ENCODE data around the gene SS18. TPM values are rescaled to one million over a fixed set of nuclear protein-coding genes. Genes with fewer than 3 reads are reported as not detected.

The SS18 gene
- total RNA-seq, 1 experiment from 2014 or later = 60.0 TPM

DNA sequence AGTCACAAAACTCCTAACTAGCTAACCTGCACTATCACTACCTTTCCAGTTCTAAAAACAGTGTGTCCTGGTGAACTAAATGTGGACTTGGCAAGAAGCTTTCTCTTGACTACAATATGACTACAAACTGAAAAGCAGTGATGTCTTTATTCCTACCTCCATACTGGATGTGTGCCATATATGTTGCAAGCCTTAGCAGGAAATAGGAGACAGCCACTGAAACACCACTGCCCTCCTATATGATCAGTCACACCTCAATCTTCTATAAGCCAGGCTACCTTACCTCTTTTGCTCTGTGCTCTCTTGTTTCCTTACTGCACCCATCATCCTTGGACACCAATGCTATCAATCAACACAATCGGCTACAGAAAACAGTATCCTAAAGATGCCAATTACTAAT is 34.1 kb downstream of the SS18 start:
- ChIA-PET CTCF (no interaction called here), RAD21 (ENCODE audit: low non-redundant PET in 1 of 2, low total read pairs in 2 of 2, uncharacterized antibody in 2 of 2, unreplicated experiment in 2 of 2) (no interaction called here), POLR2A (interaction anchor here (0.7 kb wide), 1 partner anchor 138 kb away, joined by 3 read pairs; no protein-coding TSS in a partner anchor)
- Histone ChIP-seq H3K9ac (ENCODE audit: low read length) (no peak overlapping the region), H3K27ac (ENCODE audit: low read depth, low read length) (no peak overlapping the region), H3K4me2 (ENCODE audit: low read length) (no peak overlapping the region), H3K27me3 (ENCODE audit: insufficient read depth, low read length) (no peaks in the 10 kb centered on the region), H3K9me2 (ENCODE audit: insufficient read depth) (no peaks in the 10 kb centered on the region), H3K79me2 (ENCODE audit: insufficient read depth, low read length) (peaks cover 56% of the 10 kb centered on the region), H3K4me1 (ENCODE audit: control insufficient read depth in 1 of 2, insufficient read depth in 2 of 2, low read length in 2 of 2) (no peaks in the 10 kb centered on the region), H3K36me3 (ENCODE audit: control insufficient read depth in 1 of 2, insufficient read depth in 2 of 2, low read length in 2 of 2) (peaks cover 23 to 24% of the 10 kb centered on the region in 2 experiments), H2AFZ (ENCODE audit: low read depth, low read length, poor library complexity, severe bottlenecking) (no peak overlapping the region), H3K4me3 (replicated peaks in 1 of 2; ENCODE audit: low read depth in 1 of 2, low read length in 2 of 2) (no peak overlapping the region), H4K20me1 (ENCODE audit: insufficient read depth) (peaks cover 14% of the 10 kb centered on the region; the same call in 1 of the 2 replicates), H3K9me3 (ENCODE audit: control insufficient read depth in 1 of 2, insufficient read depth in 1 of 2, low read depth in 1 of 2, low read length in 2 of 2) (no peaks in the 10 kb centered on the region)
- TF ChIP-seq, protein P1, sequence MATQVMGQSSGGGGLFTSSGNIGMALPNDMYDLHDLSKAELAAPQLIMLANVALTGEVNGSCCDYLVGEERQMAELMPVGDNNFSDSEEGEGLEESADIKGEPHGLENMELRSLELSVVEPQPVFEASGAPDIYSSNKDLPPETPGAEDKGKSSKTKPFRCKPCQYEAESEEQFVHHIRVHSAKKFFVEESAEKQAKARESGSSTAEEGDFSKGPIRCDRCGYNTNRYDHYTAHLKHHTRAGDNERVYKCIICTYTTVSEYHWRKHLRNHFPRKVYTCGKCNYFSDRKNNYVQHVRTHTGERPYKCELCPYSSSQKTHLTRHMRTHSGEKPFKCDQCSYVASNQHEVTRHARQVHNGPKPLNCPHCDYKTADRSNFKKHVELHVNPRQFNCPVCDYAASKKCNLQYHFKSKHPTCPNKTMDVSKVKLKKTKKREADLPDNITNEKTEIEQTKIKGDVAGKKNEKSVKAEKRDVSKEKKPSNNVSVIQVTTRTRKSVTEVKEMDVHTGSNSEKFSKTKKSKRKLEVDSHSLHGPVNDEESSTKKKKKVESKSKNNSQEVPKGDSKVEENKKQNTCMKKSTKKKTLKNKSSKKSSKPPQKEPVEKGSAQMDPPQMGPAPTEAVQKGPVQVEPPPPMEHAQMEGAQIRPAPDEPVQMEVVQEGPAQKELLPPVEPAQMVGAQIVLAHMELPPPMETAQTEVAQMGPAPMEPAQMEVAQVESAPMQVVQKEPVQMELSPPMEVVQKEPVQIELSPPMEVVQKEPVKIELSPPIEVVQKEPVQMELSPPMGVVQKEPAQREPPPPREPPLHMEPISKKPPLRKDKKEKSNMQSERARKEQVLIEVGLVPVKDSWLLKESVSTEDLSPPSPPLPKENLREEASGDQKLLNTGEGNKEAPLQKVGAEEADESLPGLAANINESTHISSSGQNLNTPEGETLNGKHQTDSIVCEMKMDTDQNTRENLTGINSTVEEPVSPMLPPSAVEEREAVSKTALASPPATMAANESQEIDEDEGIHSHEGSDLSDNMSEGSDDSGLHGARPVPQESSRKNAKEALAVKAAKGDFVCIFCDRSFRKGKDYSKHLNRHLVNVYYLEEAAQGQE (IDR thresholded peaks at IDR 0.05; ENCODE audit: low read depth) = no peak
- TF ChIP-seq, protein P2, sequence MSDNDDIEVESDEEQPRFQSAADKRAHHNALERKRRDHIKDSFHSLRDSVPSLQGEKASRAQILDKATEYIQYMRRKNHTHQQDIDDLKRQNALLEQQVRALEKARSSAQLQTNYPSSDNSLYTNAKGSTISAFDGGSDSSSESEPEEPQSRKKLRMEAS (IDR thresholded peaks at IDR 0.05) = no peak
- TF ChIP-seq CEBPB (IDR thresholded peaks at IDR 0.05; ENCODE audit: low read depth) (no peak), EGR1 (IDR thresholded peaks at IDR 0.05; ENCODE audit: low read depth) (no peak)
- intact Hi-C loops (cut with micrococcal nuclease) = no loop called here
- BruUV-seq (replicated peaks) = no TSS peak
- DNase-seq (ENCODE audit: low read depth, low spot score) = no peak
- ATAC-seq = no peak

DNA sequence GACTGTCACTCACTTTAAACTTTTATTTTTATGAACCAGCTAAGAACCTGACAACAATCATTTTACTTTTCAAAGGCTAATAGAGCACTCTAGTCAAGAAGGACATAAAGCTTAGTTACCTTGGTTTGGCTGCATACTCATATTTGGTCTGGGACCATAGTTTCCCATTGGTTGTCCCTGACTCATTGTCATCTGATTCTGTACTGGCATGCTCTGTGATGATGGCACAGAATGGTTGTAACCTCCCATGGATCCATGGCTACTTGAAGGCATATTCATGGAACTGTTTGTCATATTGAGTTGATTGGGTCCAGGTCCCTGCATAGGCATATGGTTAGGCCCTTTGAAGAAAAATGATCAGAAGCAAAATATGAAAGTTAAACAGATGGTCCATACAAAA is 37.9 kb downstream of the SS18 start:
- RAD21 ChIA-PET (ENCODE audit: low non-redundant PET in 1 of 2, low total read pairs in 2 of 2, uncharacterized antibody in 2 of 2, unreplicated experiment in 2 of 2) = no interaction called here
- intact Hi-C loops (cut with micrococcal nuclease) = no loop called here
- no peak overlapping the region for H3K4me2 ChIP-seq (ENCODE audit: low read length)
- H3K4me3 ChIP-seq (replicated peaks in 1 of 2; ENCODE audit: low read depth in 1 of 2, low read length in 2 of 2) = no peak overlapping the region
- BruUV-seq (replicated peaks) = no TSS peak
- peaks cover 22 to 27% of the 10 kb centered on the region in 2 experiments for H3K36me3 ChIP-seq (ENCODE audit: control insufficient read depth in 1 of 2, insufficient read depth in 2 of 2, low read length in 2 of 2)
- H3K27me3 ChIP-seq (ENCODE audit: insufficient read depth, low read length) = no peaks in the 10 kb centered on the region
- POLR2A ChIA-PET = no interaction called here
- H3K4me1 ChIP-seq (ENCODE audit: control insufficient read depth in 1 of 2, insufficient read depth in 2 of 2, low read length in 2 of 2) = no peaks in the 10 kb centered on the region
- H3K9ac ChIP-seq (ENCODE audit: low read length) = no peak overlapping the region
- peaks cover 8% of the 10 kb centered on the region; the same call in 1 of the 2 replicates for H4K20me1 ChIP-seq (ENCODE audit: insufficient read depth)
- H3K79me2 ChIP-seq (ENCODE audit: insufficient read depth, low read length) = peaks cover 42% of the 10 kb centered on the region
- H3K27ac ChIP-seq (ENCODE audit: low read depth, low read length) = no peak overlapping the region
- H2AFZ ChIP-seq (ENCODE audit: low read depth, low read length, poor library complexity, severe bottlenecking) = no peak overlapping the region
- H3K9me2 ChIP-seq (ENCODE audit: insufficient read depth) = no peaks in the 10 kb centered on the region
- CTCF ChIA-PET = no interaction called here
- H3K9me3 ChIP-seq (ENCODE audit: control insufficient read depth in 1 of 2, insufficient read depth in 1 of 2, low read depth in 1 of 2, low read length in 2 of 2) = no peaks in the 10 kb centered on the region
- no peak for ATAC-seq
- DNase-seq (ENCODE audit: low read depth, low spot score) = no peak
- TF ChIP-seq SIN3A (IDR thresholded peaks at IDR 0.05; ENCODE audit: low read depth) (no peak), POLR2AphosphoS5 (IDR thresholded peaks at IDR 0.05; ENCODE audit: low read depth, low read length) (no peak), POLR2A (IDR thresholded peaks at IDR 0.05; ENCODE audit: borderline replicate concordance, extremely low read depth, insufficient read depth, insufficient read length) (no peak), EZH2 (IDR thresholded peaks at IDR 0.05) (no peak), EZH2phosphoT487 (IDR thresholded peaks at IDR 0.05; ENCODE audit: borderline replicate concordance) (no peak), SRF (IDR thresholded peaks at IDR 0.05; ENCODE audit: low read depth) (no peak)
- TF ChIP-seq, protein P3, sequence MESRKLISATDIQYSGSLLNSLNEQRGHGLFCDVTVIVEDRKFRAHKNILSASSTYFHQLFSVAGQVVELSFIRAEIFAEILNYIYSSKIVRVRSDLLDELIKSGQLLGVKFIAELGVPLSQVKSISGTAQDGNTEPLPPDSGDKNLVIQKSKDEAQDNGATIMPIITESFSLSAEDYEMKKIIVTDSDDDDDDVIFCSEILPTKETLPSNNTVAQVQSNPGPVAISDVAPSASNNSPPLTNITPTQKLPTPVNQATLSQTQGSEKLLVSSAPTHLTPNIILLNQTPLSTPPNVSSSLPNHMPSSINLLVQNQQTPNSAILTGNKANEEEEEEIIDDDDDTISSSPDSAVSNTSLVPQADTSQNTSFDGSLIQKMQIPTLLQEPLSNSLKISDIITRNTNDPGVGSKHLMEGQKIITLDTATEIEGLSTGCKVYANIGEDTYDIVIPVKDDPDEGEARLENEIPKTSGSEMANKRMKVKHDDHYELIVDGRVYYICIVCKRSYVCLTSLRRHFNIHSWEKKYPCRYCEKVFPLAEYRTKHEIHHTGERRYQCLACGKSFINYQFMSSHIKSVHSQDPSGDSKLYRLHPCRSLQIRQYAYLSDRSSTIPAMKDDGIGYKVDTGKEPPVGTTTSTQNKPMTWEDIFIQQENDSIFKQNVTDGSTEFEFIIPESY (IDR thresholded peaks at IDR 0.05; ENCODE audit: extremely low read depth, insufficient replicate concordance, low read length) = no peak
- TF ChIP-seq, protein P1 (IDR thresholded peaks at IDR 0.05; ENCODE audit: low read depth) = no peak

All from HCT116 (cell line).